ENCODE data around the gene DUSP9.

DNA sequence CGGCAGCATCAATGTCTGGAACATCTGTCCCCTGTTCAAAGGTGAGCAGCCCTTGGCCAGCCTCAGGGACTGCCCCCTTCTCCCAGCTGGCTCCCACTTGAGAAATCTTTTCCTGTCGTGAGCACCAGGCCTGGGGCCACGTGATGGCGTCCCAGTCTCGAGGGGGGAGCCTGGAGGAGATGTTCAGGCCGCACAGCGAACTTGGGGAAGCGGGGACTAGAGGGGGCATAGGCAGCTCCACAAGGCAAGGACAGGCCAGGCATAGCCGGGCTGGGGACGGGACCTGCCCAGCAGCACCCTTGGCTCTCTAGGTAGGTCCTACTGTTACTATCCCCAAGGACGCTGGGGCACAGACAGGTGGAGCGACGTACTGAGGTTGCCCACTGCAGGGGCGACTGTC is 43.5 kb downstream of the DUSP9 start:
- TF ChIP-seq, protein P1, sequence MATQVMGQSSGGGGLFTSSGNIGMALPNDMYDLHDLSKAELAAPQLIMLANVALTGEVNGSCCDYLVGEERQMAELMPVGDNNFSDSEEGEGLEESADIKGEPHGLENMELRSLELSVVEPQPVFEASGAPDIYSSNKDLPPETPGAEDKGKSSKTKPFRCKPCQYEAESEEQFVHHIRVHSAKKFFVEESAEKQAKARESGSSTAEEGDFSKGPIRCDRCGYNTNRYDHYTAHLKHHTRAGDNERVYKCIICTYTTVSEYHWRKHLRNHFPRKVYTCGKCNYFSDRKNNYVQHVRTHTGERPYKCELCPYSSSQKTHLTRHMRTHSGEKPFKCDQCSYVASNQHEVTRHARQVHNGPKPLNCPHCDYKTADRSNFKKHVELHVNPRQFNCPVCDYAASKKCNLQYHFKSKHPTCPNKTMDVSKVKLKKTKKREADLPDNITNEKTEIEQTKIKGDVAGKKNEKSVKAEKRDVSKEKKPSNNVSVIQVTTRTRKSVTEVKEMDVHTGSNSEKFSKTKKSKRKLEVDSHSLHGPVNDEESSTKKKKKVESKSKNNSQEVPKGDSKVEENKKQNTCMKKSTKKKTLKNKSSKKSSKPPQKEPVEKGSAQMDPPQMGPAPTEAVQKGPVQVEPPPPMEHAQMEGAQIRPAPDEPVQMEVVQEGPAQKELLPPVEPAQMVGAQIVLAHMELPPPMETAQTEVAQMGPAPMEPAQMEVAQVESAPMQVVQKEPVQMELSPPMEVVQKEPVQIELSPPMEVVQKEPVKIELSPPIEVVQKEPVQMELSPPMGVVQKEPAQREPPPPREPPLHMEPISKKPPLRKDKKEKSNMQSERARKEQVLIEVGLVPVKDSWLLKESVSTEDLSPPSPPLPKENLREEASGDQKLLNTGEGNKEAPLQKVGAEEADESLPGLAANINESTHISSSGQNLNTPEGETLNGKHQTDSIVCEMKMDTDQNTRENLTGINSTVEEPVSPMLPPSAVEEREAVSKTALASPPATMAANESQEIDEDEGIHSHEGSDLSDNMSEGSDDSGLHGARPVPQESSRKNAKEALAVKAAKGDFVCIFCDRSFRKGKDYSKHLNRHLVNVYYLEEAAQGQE (IDR thresholded peaks at IDR 0.05; ENCODE audit: borderline replicate concordance): no peak
- TF ChIP-seq EZH2 (IDR thresholded peaks at IDR 0.05; ENCODE audit: borderline replicate concordance, insufficient read depth, low read length, poor library complexity, severe bottlenecking) (no peak), POLR2AphosphoS5 (IDR thresholded peaks at IDR 0.05) (no peak)
- TF ChIP-seq, protein P2, sequence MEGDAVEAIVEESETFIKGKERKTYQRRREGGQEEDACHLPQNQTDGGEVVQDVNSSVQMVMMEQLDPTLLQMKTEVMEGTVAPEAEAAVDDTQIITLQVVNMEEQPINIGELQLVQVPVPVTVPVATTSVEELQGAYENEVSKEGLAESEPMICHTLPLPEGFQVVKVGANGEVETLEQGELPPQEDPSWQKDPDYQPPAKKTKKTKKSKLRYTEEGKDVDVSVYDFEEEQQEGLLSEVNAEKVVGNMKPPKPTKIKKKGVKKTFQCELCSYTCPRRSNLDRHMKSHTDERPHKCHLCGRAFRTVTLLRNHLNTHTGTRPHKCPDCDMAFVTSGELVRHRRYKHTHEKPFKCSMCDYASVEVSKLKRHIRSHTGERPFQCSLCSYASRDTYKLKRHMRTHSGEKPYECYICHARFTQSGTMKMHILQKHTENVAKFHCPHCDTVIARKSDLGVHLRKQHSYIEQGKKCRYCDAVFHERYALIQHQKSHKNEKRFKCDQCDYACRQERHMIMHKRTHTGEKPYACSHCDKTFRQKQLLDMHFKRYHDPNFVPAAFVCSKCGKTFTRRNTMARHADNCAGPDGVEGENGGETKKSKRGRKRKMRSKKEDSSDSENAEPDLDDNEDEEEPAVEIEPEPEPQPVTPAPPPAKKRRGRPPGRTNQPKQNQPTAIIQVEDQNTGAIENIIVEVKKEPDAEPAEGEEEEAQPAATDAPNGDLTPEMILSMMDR (IDR thresholded peaks at IDR 0.05; ENCODE audit: poor library complexity, severe bottlenecking): no peak

Data from neural cell (in vitro differentiated cells).